ENCODE data around the gene DNAH17.

The DNAH17 gene, protein sequence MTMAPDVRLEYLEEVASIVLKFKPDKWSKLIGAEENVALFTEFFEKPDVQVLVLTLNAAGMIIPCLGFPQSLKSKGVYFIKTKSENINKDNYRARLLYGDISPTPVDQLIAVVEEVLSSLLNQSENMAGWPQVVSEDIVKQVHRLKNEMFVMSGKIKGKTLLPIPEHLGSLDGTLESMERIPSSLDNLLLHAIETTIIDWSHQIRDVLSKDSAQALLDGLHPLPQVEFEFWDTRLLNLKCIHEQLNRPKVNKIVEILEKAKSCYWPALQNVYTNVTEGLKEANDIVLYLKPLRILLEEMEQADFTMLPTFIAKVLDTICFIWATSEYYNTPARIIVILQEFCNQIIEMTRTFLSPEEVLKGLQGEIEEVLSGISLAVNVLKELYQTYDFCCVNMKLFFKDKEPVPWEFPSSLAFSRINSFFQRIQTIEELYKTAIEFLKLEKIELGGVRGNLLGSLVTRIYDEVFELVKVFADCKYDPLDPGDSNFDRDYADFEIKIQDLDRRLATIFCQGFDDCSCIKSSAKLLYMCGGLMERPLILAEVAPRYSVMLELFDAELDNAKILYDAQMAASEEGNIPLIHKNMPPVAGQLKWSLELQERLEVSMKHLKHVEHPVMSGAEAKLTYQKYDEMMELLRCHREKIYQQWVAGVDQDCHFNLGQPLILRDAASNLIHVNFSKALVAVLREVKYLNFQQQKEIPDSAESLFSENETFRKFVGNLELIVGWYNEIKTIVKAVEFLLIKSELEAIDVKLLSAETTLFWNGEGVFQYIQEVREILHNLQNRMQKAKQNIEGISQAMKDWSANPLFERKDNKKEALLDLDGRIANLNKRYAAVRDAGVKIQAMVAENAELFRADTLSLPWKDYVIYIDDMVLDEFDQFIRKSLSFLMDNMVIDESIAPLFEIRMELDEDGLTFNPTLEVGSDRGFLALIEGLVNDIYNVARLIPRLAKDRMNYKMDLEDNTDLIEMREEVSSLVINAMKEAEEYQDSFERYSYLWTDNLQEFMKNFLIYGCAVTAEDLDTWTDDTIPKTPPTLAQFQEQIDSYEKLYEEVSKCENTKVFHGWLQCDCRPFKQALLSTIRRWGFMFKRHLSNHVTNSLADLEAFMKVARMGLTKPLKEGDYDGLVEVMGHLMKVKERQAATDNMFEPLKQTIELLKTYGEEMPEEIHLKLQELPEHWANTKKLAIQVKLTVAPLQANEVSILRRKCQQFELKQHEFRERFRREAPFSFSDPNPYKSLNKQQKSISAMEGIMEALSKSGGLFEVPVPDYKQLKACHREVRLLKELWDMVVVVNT (N-terminal part only)

DNA sequence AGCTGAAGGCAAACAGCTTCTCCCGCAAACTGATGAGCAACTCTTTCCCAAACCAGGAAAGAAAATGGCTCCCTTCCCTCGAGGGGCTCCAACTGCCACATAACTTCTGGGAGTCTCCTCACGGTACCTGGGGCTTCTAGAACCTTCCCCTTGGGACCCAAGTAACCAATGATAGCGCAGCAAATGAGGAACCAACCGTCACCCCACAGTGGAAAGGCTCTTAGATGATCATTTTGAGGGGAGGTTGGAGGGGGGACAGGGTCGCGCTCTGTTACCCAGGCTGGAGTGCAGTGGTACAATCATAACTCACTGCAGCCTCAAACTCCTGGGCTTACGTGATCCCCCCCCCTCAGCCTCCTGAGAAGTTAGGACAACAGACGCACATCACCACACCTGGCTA, at the start of gene DNAH17:
Gene DNAH17 (minus strand): TSS at position 101 of the 400 bp plus-strand sequence. CDS start 2,339 bp downstream, outside the sequence.
- DNase-seq (ENCODE audit: low read depth), result no peak

DNA sequence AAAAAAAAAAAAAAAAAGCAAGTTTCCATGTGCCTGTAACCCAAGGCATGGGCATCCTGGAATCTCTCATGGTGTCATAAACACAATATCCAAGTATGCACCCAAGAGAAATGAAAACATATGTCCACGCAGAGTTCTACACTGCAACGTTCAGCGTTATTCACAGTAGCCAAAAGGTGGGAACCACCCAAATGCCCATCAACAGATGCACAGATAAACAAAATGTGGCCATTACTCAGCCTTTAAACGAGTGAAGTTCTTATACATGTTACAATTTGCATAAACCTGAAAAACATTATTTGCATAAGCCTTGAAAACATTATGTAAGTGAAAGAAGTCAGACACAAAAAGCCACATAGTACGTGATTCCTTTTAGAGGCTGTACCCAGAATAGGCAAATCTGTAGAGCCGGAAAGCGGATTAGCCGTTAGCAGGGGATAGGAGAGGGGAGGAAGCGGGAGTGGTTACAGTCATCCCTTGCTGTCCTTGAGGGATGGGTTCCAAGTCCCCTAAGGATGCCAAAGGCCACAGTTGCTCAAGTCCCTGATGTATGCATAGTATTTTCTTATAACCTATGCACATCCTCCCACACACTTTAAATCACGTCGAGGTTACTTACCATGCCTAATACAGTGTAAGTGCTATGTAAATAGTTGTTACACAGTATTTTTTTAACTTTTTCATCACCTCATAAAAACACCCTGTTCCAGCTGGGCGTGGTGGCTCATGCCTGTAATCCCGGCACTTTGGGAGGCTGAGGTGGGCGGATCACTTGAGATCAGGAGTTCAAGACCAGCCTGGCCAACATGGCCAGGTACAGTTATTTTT, 47.3 kb upstream of the DNAH17 start:
- DNase-seq (ENCODE audit: low read depth), result no peak

- DNase-seq (ENCODE audit: low read depth), result no peak
These were observed 46.3 kb upstream of the DNAH17 start for GRCh38 chr17:78623541-78623940.

DNA sequence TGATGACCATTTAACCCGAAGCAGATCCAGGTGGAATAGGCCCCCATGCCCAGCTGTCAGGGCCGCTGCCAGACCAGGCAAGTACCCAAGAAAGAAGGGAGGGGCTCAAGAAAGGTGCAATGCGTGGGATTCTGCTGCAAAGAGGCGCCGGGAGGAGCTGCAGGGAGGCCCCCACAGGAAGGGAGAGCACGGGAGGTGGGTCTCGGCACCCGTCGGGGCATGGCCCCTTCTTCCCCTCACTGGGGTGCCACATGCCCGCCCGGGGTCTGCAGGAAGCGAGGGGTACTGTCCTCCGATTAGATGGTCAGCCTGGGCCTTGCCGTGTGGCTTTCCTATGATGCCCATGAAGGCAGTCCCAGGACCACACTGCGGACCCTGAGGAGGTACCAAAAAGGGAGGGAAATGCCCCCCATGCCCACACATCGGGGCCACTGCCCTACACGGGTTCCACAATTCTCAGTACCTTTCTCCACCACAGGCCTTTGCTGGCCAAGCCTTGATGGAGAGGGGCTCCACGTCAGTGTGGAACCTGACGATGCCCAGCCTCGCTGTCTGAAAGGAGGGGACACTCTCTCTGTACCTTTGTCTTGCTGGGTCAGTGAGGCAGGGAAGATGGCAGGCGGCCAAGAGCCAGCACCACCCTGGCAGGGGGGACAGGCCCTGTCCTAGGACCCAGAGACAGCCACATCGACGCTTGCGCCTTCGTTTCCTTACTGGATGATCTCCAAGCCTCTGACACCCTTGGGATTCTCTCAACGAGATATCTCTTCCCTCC, 45.5 kb upstream of the DNAH17 start:
- no peak for DNase-seq (ENCODE audit: low read depth)

DNA sequence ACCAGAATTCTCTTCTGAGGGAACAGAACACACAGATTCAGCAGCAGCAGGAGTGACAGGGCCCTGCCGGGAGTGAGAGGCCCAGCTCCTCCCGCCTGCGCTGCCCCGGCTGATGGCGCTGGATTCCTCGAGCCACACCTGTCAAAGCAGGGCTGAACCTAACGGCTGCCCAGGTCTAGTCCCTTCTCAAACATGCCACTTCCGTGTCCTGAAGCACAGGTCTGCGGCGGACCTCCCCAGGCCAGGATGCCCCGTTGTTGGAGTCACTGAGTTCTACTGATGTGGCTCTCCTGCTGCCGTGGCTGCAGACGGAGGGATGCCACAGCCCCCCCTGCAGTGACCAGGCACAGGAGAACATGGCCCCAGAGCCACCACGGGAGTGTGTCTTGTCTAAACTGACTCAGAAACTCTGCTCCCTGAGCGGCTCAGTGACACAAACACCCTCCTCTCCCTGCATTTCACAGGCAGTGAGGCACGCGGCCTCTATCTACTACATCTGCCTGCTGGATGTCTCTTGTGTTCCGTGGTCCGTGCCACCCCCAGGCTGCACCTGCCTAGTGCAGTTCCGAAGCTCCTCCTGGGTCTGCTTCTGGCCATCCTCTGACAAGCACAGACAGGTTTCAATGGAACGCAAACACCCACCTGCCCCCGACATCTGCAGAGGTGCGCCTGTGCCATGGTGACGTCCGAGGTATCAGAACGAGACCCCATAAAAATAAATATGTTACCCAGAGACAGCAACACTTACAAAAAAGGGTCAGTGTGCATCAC, 44.7 kb upstream of the DNAH17 start:
- no peak for DNase-seq (ENCODE audit: low read depth)

DNA sequence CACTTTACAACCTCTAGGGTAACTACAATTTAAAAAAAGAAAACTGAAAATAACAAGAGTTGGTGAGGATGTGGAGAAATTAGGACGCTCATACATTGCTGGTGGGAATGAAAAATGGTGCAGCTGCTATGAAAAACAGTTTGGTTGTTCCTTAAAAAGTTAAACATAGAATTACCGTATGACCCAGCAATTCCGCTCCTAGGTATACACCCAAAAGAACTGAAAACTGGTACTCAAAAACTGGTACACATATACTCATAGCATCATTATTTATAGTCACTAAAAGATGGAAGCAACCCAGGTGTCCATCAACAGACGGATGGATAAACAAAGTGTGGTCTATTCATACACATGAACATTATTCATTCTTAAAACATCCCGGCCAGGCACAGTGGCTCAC, 42.9 kb upstream of the DNAH17 start:
- no peak for DNase-seq (ENCODE audit: low read depth)

DNA sequence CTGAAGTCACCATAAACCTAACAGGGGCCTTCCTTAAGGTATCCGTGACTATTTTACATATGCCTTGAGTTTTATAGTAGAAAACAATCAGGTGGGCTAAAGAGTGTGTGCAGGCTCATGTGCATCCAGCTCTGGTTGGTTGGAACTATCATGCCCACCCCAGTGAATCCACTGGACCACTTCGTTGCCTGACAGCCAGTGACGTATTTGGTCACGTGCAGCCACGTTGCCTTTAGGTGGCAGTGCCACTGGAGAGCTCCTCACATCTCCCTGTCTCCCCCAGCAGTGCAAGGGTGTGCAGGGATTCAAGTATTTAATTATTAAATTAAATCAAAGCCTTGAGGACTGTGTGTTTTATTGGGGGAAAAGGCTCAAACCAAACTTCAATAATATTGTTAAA, 42.1 kb upstream of the DNAH17 start:
- no peak for DNase-seq (ENCODE audit: low read depth)

- DNase-seq (ENCODE audit: low read depth), result no peak
These were observed 41.3 kb upstream of the DNAH17 start for GRCh38 chr17:78618264-78619066.

- no peak for DNase-seq (ENCODE audit: low read depth)
These were observed 40.4 kb upstream of the DNAH17 start for GRCh38 chr17:78617511-78618061.

DNA sequence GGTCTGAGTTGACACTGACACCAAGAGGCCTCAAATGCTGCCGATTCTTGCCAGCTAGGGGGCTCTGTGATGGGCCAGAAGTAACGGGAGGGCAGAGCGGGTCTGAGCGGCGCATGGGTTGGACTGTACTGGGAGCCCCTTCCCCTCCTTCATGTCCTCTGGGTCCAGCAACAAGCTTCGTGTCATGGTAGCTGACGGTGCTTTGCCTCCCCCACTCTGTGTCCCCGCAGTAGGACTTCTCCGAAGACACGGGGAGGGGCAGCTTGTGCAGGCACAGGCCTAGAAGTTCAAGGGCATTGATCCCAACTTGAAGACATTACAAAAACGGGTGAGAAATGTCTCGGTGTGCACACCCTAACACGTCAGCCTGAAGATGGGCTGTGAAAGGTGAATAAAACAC, 39.8 kb upstream of the DNAH17 start:
- no peak for DNase-seq (ENCODE audit: low read depth)

GRCh38 chr17:78615631-78616030, 38.4 kb upstream of the DNAH17 start:
- no peak for DNase-seq (ENCODE audit: low read depth)

- DNase-seq (ENCODE audit: low read depth), result no peak
These were observed 36.2 kb upstream of the DNAH17 start for GRCh38 chr17:78613416-78613815.

- DNase-seq (ENCODE audit: low read depth), result no peak
These were observed 34.4 kb upstream of the DNAH17 start for GRCh38 chr17:78611607-78612006.

GRCh38 chr17:78610951-78611511, 33.8 kb upstream of the DNAH17 start:
- DNase-seq (ENCODE audit: low read depth), result no peak

GRCh38 chr17:78609191-78609641, 32.0 kb upstream of the DNAH17 start:
- no peak for DNase-seq (ENCODE audit: low read depth)

DNA sequence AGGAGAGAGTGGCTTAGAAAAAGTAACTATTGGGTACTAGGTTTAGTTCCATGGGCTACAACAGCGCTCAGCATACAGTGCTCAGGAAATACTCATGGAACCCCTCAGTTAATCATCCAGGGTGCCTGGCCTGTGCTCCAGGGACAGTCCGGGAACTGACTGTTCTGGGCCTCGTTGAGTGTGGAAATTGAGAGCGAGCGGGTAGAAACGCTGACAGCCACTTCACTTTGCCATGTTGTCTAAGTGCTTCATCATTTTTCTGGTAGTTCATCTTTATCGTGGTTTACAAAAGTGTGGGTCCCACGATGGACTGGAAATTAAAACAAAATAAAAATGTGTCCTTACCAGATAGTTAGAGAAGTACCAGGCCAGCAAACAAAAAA, 31.6 kb upstream of the DNAH17 start:
- no peak for DNase-seq (ENCODE audit: low read depth)

DNA sequence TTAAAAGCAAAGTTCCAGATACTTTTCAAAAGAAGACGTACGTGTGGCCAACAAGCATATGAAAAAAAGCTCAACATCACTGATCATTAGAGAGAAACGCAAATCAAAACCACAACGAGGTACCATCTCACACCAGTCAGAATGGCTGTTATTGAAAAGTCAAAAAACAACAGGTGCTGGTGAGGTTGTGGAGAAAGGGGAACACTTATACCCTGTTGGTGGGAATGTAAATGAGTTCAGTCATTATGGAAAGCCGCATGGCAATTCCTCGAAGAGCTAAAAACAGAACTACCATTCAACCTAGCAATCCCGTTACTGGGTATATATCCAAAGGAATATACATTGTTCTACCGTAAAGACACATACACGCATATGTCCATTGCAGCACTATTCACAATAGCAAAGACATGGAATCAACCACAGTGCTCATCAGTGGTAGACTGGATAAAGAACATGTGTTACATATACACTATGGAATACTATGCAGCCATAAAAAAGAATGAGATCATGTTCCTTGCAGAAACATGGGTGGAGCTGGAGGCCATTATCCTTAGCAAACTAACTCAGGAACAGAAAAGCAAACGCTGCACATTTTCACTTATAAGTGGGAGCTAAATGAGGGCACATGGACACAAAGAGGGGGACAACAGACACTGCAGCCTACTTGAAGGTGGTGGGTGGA, 31.1 kb upstream of the DNAH17 start:
- DNase-seq (ENCODE audit: low read depth), result no peak

GRCh38 chr17:78607038-78607437, 29.8 kb upstream of the DNAH17 start:
- DNase-seq (ENCODE audit: low read depth), result no peak
